Midbrain (tissue), 1 donor: ENCODE results near the gene CARM1.
"Not testable (repeated sequence)": the region's sequence is repeated elsewhere in the genome, so short reads cannot be mapped to it uniquely, and the experiment has no call there.

Experiments
- DNase-seq: peaks from one replicate; lab custom pipeline; 2025; lab: John Stamatoyannopoulos, UW

CARM1 gene

GRCh38 chr19:10928563-10929401, 57.4 kb downstream of the CARM1 start, which contains the start of the genes TIMM29 and YIPF2:
Gene TIMM29 (plus strand): TSS chr19:10928811. CDS start chr19:10928823, 12 bp downstream.
Gene YIPF2 (minus strand): TSS chr19:10928639. CDS start chr19:10928410, 229 bp downstream.
- DNase-seq = peak; percentile 98

DNA sequence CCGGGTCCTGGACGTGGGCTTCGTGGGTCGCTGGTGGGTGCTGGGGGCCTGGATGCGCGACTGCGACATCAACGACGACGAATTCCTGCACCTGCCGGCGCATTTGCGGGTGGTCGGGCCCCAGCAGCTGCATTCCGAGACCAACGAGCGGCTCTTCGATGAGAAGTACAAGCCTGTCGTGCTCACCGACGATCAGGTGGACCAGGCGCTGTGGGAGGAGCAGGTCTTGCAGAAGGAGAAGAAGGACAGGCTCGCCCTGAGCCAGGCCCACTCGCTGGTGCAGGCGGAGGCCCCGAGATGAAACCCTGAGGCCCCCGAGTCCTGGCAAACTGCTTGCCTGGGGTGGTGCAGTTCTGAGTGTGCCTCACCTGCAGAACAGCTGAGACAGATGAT, 58.0 kb downstream of the CARM1 start:
- DNase-seq = no peak

DNA sequence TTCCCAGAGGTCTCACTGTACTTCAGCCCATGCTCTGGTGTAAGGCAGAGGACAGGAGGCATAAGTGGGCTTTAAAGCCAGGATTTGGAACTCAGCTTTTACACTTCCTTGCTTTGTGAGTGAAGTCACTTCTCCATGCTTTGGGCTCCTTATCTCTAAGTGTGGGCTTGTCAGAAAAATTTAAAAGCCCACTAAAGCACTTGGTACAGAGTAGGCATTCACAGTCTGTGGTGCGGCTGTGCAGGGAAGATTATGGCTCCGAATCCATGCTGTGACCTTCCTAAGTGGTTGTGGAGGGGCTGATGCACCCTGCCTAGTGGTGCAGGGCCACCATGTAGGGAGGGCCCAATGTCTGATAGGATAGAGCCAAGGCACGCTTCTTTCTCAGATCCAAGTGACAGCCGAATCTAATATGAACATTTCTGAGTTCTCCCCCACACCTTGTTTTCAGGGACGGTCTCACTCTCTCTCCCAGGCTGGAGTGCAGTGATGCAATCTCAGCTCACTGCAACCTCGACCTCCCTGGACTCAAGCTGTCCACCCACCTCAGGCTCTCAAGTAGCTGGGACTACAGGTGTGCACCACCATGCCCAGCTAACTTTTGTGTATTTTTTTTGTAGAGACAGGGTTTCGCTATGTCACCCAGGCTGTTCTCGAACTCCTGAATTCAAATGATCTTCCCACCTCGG, 64.2 kb downstream of the CARM1 start:
- no peak for DNase-seq

GRCh38 chr19:10936661-10937084, 65.3 kb downstream of the CARM1 start:
- peak; percentile 49 for DNase-seq

- DNase-seq = not testable (repeated sequence)
Observed at GRCh38 chr19:10941649-10942048, 70.3 kb downstream of the CARM1 start.

DNA sequence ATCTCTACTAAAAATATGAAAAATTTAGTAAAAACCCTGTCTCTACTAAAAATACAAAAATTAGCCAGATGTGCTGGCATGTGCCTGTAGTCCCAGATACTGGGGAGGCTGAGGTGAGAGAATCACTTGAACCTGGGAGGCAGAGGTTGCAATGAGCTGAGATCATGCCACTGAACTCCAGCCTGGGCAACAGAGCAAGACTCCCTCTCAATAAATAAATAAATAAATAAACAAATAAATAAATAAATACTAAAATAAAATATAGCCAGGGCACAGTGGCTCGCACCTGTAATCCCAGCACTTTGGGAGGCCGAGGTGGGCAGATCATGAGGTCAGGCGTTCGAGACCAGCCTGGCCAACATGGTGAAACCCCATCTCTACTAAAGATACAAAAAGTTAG, 72.1 kb downstream of the CARM1 start:
- DNase-seq = not testable (repeated sequence)

DNA sequence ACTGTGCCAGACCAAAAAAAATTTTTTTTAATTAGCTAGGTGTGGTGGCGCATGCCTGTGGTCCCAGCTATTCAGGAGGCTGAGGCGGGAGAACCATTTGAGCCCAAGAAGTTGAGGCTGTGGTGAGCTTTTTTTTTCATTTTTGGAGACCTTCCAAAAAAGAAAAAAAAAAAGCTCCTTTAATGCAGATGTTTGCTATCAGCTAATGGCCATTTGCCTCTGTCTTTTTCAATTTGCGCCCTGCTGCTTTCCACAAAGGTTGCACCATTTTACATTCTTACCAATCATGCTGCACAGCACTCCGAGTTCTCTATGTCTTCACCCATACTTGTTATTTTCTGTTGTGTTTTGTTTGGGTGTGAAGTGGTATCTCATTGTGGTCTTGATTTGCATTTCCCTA, 73.9 kb downstream of the CARM1 start:
- DNase-seq = no peak

DNA sequence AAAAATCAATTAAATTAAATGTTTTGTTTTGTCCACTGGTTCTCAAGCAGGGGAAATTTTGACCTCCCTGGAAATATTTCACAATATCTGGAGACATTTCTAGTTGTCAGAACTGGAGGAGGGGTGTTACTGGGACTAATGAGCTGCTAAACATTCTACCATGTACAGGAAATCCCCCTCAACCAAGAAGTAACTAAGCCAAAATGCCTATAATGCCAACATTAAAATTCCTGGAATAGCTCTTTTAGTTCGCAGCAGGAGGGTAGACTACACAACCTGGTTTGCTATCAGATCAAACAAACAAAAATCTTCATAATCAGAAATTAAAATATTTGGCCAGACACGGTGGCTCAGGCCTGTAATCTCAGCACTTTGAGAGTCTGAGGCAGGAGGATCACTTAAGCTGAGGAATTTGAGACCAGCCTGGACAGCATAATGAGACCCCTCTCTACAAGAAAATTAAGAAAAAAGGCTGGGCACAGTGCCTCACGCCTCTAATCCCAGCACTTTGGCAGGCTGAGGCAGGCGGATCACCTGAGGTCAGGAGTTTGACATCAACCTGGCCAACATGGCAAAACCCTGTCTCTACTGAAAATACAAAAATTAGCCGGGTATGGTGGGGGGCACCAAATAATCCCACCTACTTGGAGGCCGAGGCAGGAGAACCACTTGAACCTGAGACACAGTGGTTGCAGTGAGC, 75.8 kb downstream of the CARM1 start:
- DNase-seq = no peak

DNA sequence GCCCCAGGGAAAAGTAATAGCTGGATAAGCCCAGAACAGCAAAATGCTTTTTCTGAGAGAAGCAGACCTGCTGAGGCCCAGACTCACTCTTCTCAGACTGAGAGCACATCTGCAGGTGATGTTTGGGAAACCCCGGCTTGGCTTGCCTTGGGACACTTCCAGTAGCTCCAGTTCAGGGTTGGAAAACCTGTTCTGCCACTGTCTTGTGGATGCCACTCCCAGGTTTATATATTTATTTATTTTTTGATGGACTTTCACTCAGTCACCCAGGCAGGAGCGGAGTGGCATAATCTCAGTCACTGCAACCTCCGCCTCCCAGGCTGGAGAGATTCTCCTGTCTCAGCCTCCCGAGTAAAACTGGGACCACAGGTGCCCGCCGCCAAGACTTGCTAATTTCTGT, 81.5 kb downstream of the CARM1 start:
- no peak for DNase-seq

GRCh38 chr19:10959277-10959968, 88.1 kb downstream of the CARM1 start:
- not testable (repeated sequence) for DNase-seq

GRCh38 chr19:10960314-10961072, 89.1 kb downstream of the CARM1 start, which contains the start of gene SMARCA4:
Gene SMARCA4 (plus strand): TSS chr19:10961030. CDS start chr19:10984152, 23,122 bp downstream.
- peak; percentile 96 for DNase-seq

DNA sequence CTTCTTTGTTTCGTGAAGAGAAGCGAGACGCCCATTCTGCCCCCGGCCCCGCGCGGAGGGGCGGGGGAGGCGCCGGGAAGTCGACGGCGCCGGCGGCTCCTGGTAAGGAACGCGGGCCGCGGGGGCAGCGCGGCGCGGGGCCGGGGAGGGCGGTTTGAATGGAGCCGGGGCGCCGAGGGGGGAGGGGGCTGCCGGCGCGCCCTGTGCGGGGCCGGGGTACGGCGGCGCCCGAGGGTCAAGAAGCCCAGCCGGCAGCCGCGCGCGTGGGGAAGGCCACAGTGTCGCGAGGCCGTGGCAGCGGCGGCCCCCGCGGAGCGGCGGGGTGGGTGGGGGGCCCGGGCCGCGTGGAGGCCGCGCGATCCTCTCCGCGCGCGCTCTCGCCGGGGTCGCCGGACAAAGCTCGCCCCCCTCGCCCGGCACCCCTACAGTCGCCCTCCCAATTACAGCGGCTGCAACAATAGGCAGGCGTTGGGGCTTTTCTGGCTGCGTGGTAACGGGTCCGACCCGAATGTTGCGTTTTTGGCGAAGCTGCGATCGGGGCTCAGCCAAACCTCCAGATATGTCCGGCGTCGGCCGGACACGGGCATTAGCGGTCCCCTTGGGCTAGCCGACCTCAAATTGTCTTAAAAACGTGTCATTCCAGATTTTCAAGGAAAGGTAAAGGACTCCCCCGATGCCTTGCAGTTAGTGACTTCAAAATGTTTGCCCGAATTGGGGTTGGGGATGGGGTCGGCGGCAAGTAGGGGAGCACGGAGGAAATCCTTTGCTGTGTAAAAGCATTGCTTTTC, 89.9 kb downstream of the CARM1 start:
- DNase-seq = no peak

GRCh38 chr19:10962863-10963262, 91.5 kb downstream of the CARM1 start:
- no peak for DNase-seq

- no peak for DNase-seq
Observed at GRCh38 chr19:10963865-10964264, 92.5 kb downstream of the CARM1 start.

GRCh38 chr19:10964903-10965302, 93.5 kb downstream of the CARM1 start:
- no peak for DNase-seq

DNA sequence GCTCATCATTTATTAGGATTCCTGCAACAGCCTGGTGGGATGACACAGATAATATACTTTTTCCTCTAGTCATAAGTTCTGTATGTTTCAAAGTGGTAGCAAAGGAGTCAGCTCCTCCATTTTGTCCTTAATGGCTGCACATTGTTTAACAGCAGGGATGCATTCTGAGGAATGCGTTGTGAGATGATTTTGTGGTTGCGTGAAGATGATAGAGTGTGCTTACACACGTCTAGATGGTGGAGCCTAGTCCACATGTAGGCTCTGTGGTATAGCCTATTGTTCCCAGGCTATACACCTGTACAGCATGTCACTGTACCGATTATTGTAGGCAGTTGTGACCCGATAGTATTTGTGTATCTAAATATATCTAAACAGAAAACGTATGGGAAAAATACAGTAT, 94.0 kb downstream of the CARM1 start:
- DNase-seq = no peak

DNA sequence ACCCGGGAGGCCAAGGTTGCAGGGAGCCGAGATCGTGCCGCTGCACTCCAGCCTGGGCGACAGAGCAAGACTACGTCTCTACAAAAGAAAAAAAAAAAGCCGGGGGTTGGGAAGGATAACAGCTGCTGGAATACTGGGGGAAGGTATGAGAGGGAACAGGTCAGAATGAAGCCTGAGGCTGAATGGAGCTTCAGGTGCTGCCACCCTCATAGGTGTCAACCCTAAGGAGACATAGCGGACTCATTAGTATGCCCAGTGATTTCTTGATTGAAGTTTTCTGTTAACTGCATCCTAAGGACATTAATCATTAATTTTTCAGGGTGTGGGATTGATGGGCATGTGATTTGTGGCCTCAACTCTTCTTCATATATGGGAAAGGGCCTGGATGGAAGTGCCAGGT, 95.5 kb downstream of the CARM1 start:
- no peak for DNase-seq

DNA sequence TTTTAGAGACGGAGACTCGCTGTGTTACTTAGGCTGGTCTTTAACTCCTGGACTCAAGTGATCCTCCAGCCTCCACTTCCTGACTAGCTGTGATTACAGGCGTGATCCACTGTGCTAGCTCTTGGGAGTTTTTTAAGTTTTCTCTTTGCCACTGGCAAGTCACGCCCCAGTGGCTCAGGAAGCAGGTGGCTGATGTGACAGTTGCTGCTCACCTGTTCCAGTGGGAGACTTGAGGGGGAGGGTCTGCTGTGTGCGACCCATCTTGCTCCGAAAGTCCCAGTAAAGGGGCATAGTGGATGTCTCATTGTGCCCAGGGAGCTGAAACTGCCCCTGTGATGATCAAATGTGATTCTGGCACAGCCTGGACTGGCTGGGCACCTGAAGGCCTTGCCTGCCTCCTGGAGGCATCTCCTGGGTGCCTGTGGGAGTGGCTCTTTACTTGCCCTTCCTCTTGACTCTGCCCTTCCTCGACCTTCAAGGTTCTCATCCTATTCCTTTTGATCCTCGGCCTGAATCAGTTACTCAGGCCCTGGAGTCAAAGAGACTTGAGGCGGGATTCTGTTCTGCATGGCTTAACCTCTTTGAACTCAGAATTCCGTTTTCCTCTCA, 97.3 kb downstream of the CARM1 start:
- DNase-seq = no peak

DNA sequence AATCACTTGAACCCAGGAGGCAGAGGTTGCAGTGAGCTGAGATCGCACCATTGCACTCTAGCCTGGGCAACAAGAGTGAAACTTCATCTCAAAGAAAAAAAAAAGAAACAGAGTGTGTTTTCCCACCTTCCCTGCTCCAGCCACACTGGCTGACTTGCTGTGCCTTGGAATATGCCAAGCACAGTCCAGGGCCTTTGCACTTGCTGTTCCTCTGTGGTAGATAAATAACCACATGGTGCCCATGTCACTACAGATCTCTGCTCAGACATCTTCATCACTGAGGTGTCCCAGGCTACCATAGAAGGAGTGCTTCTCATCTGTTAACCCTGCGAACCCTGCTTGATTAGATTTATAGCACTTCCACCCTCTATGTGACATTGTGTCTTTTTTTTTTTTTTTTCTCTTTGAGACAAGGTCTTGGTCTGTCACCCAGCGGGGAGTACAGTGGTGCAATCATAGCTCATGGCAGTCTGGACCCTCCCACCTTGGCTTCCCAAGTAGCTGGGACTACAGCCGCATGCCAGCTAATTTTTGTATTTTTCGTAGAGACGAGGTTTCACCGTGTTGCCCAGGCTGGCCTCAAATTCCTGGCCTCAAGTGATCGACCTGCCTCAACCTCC, 99.9 kb downstream of the CARM1 start:
- DNase-seq = no peak
